NCI-H510A (cell line): ENCODE measurements around the gene INPP5A.

Experiments
- DNase-seq: peaks from one replicate; lab custom pipeline; 2025; lab: John Stamatoyannopoulos, UW

INPP5A gene

DNA sequence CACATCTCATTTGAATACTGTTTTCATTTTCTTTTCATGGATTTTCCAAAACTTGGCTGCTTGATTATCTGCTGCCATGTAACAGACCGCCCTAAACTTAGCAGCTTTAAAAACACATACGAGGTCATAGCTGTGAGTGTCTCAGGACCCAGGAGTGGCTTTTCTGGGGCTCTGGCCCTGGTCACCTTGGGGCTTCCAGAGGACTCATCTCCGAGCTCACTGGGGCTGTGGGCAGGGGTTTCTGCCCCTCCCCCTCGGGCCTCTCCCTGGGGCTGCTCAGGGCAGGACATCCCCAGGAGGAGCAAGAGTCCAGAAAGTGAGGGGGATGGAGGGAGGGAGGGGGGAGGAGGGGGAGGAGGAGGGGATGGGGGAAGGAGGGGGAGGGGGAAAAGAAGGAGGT lies 171.3 kb downstream of the INPP5A start:
- DNase-seq = no peak

DNA sequence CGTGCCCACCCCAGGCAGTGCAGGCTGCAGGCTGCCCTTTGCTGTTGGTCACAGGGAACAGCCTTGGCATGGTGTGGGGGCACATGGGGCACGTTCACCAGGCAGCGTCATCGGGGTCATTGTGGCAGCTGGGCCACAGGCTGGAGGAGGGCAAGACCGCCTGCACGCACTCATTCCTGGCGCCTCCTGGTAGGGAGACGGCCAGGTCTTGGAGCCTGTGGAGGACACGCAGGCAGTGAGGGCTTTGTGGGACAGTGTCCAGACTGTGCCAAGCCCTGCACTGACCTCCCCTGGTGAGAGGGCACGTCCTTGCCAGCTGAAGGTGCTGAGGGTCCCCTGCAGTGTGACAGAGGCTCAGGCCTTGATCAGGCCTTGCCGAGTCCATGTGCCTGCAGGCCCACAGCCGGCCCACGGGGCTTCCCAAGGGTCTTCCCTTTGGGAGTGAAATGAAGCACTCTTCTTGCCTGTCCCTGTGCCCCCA lies 171.9 kb downstream of the INPP5A start:
- no peak for DNase-seq

DNA sequence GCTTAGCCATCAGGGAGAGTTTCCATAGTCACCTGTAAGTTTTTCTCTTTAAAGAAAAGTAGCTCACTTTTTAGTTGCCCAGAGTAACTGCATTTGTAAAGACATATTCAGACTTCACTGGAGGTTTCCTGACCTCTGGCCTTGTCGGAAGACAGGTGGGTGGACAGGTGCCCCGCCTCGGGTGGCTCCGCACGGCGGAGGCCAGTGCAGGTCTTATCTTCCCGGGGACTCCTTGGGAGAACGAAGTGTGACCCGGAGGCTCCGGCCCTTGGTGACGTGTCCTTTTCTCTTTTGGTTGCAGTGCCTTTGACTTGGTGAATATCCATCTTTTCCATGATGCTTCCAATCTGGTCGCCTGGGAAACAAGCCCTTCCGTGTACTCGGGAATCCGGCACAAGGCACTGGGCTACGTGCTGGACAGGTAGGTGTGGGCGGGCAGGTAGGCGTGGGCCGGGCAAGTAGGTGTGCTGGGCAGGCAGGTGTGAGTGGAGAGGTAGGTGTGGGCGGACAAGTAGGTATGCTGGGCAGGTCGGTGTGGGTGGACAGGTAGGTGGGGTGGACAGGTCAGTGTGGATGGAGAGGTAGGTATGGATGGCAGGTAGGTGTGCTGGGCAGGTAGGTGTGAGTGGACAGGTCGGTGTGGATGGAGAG lies 172.6 kb downstream of the INPP5A start:
- no peak for DNase-seq

DNA sequence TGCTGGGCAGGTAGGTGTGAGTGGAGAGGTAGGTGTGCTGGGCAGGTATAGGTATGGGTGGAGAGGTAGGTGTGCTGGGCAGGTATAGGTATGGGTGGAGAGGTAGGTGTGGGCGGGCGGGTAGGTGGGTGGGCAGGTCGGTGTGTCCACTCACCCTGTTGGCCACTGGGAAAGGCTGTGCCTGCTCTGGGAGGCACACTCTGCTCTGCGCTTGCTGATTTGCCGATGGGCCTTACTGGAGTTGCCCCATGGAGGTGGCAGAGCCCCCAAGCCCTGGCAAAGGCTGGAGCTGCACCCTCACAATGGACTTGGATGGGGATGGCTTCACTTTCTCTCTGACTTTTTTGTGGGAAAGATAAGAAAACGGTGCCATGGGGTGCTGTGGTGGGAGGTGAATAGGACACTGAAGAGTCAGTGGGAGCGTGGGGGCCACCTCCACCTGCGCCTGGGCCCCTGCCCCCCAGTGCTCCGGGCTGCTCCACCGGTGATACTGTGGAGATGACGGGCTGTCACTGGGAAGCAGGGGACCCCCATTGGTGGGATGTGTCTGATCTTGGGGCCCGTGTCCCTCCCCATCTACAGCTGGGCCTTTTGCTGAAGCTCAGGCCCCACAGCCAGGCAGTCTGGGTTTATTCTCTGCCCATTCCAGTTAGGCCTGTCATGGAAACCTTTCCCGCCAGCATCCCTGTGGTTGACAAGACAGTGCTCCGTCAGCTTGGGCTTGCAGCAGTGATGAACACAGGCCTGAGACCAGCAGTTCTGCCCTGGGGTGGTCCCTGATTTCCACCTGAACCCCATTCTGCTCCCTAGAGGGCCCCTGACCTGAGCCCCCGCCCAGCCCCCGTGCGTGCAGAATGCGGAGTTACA lies 173.4 kb downstream of the INPP5A start:
- no peak for DNase-seq

DNA sequence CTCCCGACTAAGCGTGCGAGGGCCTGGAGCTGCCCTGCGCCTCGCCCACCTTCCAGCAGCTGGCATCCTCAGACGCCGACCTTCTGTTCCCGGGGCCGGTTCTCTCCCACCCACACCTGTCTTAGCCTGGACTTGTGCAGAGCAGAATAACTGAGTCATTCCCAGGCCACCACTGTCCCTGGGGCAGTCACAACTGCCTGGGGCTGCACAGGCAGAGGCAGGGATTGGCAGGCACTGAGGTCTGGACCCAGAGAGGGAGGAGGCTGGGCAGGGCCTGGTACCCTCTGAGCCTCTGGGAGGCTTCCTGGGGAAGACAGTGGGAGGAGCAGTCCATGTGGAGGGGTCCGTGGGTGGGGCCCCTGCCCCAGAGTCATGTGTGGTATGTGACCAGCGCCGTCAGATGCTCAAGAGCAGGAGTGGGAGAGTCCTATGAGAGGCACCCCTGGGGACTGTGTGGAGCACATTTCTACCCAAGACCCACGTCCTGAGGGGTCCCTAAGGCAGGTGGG lies 174.1 kb downstream of the INPP5A start:
- no peak for DNase-seq

DNA sequence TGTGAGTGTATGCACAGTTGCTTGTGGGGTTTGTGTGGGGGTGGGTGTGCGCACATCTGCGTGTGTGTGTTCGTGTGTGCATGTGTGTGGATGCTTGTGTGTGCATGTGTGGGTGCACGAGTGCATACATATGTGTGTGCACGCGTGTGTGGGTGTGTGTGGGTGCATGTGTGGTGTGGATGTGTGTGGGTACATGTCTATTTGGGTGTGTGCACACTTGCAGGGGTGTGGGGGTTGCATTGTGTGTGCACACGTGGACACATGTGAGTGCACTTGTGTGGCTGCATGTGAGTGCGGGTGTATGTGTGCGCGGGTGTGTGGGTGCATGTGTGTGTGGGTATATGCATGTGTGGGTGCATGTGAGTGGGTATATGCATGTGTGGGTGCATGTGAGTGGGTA lies 174.7 kb downstream of the INPP5A start:
- DNase-seq = no peak

DNA sequence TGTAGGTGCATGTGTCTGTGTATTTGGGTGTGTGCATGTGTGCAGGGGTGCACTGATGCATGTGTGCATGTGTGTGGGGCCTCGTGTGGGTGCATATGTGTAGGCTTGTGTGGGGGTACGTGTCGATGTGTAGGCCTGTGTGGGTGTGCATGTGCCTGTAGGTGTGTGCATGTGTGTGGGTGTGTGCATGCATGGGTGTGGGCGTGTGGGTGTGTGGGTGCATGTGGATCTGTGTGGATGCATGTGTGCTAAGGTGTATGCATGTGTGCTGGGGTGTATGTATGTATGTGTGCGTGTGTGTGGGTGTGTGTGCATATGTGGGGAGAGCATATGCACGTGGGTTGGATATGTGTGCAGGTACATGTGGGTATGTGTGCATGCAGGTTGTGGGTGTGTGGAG lies 175.2 kb downstream of the INPP5A start:
- DNase-seq = no peak

DNA sequence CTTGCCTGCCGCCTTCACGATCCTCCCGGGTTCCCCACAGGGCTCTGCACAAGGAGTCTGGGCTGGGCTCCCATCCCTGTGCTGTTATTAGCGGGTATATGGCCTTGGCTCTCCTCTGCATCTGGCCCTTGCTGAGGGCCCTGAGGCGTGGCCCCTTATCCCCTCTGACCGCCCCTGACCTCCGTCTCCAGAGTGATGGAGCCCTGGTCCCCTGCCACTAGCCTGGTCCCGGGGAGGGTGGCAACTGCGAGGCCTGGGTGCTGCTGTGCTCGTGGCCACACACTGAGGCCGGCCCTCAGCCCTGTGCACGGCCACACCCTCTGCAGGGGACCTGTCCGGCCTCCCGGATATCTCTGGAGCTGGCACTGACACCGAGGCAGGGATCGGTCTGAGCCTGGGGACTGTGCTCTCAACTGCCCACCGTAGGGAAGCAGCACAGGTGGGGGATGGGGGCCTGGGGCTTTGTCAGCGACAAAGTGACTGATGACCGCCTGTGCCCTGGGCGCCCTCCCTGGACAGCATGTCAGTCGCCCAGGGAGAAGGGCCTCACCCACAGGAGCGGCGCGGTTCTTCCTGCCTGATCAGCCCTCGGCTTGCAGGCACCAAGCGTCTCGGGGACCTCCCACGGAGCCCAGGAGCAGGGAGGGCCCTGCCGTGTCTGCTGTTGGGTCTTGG lies 176.0 kb downstream of the INPP5A start:
- no peak for DNase-seq

DNA sequence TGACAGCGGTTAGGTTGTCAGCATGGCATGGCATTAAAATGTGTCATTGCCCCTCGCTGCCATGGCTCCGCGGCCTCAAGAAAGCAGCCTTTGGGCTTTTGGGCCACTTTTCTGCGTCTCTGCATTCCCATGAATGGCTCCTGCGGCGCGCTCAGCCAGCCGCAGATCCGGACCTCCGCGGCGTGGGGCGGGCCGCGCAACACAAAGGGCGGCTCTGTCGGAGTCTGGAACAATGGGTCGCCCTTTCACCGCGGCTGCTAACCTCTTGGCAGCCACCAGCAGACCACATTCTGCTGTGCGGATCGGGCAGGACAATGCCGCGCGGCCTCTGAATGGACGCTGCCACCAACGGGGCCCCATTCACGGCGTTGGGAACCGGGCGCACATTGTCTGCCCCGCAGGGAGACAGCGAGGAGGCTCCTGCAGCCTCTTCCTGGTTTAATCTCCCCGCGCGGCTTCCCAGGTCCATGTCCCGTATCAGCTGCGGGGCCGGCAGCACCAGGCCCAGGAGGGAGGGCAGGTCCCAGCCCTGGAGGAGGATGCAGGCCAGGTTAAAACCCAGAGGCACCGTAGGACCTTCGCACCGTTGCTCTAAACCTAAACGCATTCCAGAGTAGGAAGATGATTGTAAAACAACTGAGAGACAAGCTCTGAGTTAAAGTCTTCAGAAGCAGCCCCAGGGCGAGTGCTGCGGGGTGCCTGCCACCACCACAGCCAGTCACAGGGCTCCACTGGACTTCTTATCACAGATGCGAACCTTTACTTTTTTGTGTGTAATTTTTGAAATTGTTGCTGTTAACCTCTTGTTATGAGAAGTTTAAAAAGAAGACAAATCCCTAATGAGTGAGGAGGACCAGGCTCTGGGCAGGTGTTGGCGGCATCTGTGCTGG lies 176.8 kb downstream of the INPP5A start:
- DNase-seq = no peak

DNA sequence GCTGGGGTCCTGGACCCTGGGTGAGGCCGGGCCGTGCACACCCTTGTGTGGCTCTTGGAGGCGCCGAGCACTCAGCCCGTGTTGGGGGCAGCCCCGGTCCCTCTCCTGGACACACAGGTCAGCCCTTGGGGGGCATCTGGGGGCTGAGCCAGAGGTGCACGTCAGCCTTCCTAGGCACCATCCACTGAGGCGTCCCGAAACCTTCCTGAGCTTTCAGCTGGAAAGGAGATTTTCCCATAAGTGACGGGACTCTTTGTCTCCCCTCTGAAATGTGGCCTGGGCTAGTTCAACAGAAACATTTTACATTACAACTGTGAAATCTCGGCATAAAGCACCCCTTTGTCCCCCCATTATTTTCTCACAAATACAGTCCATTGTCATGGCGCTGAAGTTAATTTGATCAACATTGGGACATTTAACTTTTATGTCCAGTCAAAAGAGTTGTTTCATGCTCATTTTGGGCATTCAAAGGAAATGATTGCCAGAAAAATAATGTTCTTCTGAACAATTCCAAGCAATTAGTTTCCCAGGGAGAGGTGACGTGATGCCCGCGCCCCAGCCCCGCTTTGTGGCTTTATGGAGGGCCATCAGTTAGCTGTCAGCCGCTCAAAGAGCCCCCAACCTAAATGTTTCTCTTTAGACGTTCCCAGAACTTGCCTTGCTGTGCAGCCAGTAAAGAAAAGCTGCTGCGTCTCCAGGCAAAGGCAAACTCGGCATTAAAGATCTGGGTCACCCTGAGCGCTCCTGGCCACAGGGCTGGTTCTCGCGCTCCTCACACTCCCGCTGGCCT lies 177.6 kb downstream of the INPP5A start:
- no peak for DNase-seq

DNA sequence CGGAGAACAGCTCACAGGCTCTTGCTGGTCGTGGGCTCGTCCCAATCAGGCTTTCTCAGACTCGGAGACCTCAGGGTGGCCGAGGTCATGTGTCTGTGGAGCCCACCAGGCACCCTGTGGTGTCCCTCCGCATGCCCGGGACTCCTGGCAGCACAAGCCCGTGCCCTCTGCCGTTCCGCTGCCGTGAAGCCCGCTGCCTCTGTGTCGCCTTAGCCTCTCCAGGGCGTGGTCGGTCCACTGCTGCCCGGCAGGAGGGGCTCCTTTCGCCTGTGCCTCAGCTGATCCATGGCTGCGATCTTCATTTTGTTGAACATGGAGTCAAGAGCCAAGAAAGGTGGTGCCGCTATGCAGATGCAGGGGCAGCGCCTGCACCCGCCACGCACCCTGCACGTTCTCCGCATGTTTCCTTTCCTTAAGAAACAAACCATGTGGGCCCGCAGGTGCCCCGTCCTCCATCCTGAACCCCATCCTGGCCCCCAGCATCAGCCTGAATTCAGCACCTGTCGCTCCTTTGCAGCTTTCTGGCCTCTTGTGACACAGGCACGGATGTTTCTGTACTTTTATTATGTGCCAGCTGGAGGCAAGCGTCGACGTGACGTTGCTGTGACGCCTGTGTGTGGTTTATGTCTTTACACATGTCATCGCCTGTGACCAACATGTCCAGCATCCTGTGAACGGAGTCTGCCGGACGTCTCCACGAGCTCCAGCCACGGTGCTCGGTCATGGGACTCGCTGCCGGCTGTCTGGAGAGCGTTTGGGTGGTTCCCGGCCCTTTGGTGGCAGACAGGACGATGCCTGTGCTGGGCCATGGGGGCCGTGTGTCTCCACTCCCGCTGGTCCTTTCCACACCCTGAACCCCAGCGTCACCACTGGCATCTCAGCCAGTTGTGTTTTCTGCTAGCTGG lies 178.4 kb downstream of the INPP5A start:
- DNase-seq = no peak

DNA sequence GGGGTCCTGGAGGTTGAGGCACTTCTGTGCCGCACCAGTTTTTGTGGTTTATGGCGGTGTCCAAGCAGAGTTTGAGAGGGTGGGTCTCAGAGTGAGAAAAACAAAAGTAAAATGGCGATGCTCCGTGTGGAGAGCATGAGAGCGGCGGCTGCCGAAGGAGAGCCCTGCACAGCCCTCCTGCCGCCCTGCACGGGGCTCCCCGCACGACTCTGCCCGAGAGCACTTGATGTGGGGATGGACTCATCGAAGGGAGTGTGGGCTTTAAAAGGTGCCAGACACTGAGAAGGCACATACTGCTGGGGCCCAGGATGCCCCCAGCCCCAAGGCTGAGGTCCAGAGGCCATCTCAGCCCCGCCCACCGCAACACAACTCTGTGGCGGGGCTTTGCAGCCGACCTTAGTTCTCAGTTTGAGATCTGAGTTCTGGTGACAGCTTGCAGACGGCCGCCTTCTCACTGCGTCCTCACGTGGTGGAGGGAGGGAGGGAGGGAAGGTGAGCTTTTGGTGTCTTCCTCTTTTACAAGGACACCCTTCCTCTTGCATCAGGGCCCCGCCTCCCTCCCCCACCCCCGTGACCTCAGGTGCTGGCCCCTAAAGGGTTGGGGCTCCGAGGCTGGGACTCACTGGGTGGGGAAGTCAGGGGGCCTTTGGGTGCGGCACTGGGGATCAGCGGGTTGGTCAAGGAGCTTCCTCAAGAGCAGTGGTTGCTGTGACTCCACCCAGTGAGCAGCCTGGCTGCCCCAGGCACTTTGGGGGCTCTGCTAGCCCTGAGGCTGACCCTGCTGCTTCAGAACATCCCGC lies 179.3 kb downstream of the INPP5A start:
- DNase-seq = no peak

DNA sequence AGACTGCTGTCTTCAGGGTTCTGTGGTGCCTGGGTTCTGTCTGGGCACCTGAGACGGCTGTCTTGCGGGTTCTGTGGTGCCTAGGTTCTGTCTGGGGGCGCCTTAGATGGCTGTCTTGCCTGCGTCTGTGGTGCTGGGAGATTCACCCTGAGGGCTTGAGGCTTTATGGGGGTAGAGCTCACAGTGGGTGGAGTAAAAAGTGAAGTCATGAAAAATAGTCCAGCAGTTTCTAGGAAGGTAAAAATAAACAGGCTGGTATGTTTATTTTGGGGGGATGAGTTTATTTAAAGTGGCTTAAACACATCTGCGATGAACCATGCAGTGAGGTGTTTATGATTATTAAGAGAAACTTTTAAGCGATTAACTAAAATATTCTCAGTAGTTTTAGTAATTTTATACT lies 184.1 kb downstream of the INPP5A start:
- DNase-seq = no peak

DNA sequence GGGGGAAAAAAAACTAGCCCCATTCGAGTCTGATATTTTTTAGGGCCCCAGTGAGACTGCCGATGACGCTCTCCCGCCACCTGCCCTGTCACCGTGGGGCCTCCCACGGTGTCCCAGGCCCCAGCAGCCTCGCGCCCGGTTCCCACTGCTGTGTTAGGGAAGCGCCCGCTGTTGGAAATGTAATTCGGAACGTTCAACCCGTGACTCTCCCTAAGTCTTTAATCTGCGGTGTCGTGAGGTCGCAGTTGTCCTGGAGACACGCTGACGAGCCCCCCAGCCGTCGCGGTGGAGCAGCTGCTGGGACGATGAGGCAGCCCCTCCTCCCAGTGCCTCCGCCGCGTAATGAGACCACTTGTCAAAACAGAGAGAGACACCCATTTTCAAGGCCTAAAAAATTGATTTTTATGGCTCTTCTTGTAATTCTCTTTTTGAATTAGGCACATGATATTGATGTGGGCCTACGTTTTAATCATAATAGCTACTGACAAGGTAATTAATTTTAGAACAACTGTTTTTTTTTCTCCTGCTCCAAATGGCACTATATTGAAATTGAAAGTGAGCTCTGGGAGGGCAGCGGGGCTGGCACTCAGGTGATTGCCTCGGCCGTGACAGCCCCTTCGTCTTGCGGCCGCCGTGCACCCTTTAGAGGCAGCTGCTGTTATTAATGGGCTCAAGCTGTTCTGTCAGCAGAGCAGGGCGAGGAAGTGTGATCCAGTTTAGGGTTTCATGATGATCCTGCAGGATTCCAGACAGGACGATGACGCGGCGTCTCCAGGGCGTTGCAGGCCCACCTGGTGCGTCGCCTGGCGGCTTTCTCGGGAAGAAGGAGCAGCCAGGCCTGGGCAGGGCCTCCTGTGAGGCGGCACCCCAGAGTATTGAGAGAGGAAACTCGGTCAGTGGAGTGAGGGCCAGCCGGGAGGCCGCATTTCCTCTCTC lies 185.1 kb downstream of the INPP5A start:
- no peak for DNase-seq

DNA sequence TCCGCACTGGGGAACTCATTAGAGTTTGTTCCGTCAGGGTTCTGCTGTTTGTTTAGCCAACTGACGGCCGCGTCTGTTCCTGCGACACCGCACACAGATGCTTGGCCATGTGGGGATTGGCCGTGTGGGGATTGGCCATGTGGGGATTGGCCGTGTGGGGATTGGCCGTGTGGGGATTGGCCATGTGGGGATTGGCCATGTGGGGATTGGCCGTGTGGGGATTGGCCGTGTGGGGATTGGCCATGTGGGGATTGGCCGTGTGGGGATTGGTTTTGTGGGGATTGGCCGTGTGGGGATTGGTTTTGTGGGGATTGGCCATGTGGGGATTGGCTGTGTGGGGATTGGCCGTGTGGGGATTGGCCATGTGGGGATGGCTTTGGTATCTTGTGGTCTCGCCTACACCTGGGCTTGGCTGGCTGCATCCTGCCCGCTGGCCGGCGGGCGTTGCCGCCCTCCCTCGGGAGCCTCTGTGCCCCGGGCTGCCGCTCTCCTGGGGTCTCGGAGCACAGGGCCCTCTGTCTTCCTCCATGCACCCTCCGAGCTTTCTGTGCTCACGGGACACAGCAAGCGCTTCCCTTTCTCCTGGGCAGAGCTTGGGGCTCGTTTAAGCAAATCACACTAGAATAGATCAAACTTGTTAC lies 185.9 kb downstream of the INPP5A start:
- no peak for DNase-seq

DNA sequence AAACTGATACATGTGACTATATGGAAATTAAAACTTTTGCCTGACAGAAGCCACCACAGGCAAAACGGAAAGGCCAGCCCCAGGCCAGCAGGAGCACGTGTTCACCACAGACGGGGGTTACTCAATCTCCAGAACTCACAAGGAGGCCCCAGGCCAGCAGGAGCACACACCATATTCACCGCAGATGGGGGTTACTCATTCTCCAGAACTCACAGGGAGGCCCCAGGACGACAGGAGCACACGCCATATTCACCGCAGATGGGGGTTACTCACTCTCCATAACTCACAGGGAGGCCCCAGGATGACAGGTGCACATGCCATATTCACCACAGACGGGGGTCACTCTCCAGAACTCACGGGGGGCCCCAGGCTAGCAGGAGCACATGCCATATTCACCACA lies 186.9 kb downstream of the INPP5A start:
- no peak for DNase-seq

DNA sequence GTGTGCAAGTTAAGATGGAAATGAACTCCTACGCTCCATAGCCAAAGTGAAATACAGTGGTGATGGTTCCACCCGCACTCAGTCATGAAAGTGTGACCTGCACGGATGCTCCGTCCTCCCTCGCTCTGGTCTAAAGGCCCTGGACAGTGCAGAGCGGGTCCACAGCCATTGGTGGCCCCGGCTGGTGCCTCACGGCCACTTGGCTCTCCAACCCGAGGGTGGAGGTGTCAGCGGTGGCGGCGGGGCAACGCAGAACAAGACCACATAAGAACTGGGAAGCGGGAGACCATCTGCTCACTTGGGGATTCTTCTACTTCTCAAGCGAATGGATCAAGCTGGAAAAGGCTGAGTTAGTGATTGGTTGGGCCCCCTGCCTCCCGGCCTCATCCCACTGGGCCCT lies 187.6 kb downstream of the INPP5A start:
- no peak for DNase-seq
